ENCODE measurements around the gene PLXNA4.

Gene PLXNA4

GRCh38 chr7:132402751-132403245 lies 173.5 kb downstream of the PLXNA4 start:
- TF ChIP-seq, protein P1, sequence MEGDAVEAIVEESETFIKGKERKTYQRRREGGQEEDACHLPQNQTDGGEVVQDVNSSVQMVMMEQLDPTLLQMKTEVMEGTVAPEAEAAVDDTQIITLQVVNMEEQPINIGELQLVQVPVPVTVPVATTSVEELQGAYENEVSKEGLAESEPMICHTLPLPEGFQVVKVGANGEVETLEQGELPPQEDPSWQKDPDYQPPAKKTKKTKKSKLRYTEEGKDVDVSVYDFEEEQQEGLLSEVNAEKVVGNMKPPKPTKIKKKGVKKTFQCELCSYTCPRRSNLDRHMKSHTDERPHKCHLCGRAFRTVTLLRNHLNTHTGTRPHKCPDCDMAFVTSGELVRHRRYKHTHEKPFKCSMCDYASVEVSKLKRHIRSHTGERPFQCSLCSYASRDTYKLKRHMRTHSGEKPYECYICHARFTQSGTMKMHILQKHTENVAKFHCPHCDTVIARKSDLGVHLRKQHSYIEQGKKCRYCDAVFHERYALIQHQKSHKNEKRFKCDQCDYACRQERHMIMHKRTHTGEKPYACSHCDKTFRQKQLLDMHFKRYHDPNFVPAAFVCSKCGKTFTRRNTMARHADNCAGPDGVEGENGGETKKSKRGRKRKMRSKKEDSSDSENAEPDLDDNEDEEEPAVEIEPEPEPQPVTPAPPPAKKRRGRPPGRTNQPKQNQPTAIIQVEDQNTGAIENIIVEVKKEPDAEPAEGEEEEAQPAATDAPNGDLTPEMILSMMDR (conservative IDR thresholded peaks at IDR 0.05; ENCODE audit: low read depth, low read length) = no peak
- no peak for DNase-seq (ENCODE audit: low read depth)
- no peak overlapping the region for H3K4me3 ChIP-seq (ENCODE audit: low read depth, low read length)

GRCh38 chr7:132402096-132402495 lies 174.2 kb downstream of the PLXNA4 start:
- no peak for DNase-seq (ENCODE audit: low read depth)
- TF ChIP-seq, protein P1 (conservative IDR thresholded peaks at IDR 0.05; ENCODE audit: low read depth, low read length) = no peak
- H3K4me3 ChIP-seq (ENCODE audit: low read depth, low read length) = no peak overlapping the region

GRCh38 chr7:132400561-132401142 lies 175.6 kb downstream of the PLXNA4 start:
- TF ChIP-seq, protein P1 (conservative IDR thresholded peaks at IDR 0.05; ENCODE audit: low read depth, low read length) = no peak
- DNase-seq (ENCODE audit: low read depth) = no peak
- no peak overlapping the region for H3K4me3 ChIP-seq (ENCODE audit: low read depth, low read length)

DNA sequence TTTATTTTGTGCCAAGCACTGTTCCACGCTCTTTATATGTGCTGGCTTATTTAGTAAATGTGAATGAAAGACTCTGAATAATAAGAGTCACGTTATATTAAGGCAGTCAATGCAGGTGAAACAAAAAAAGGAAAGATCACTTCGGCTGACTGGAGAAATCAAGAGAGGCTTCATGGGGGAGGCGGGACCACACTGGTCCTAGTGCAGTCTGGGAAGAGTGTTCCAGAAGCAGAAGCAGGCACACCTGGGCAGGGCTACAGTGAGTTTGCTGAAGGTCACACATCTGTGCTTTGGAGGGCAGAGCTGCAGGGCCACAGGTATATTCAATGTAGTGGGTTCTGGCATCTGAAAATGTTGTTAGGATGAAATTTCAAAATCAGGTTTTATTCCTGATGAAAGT lies 176.9 kb downstream of the PLXNA4 start:
- TF ChIP-seq, protein P1 (conservative IDR thresholded peaks at IDR 0.05; ENCODE audit: low read depth, low read length) = no peak
- DNase-seq (ENCODE audit: low read depth) = no peak

GRCh38 chr7:132398253-132398925 lies 177.9 kb downstream of the PLXNA4 start:
- TF ChIP-seq, protein P1 (conservative IDR thresholded peaks at IDR 0.05; ENCODE audit: low read depth, low read length) = no peak
- no peak overlapping the region for H3K4me3 ChIP-seq (ENCODE audit: low read depth, low read length)
- DNase-seq (ENCODE audit: low read depth) = no peak

More for the DNA sequence above, 176.9 kb downstream of the PLXNA4 start:
- no peak overlapping the region for H3K4me3 ChIP-seq (ENCODE audit: low read depth, low read length)

GRCh38 chr7:132397070-132397469 lies 179.2 kb downstream of the PLXNA4 start:
- TF ChIP-seq, protein P1 (conservative IDR thresholded peaks at IDR 0.05; ENCODE audit: low read depth, low read length) = no peak
- no peak overlapping the region for H3K4me3 ChIP-seq (ENCODE audit: low read depth, low read length)
- no peak for DNase-seq (ENCODE audit: low read depth)

DNA sequence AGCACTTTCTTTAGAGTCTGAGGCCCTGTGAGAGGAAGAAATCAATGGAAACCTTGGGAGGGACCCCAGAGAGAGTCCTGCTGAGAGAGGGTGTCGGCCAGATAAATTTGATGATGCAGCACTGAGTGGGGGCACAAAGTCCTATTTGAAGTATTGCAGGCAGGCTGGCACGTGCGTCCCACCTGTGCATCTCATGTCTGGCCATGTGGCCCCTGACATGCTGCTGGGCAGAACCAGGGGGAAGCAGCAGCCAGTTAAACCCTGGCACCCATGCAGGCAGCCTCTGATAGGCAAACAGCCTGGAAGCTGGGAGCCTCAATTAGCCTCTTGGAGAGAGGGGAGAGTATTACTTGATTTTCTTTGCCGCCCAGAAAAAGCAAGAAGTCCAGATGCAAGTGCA lies 180.9 kb downstream of the PLXNA4 start:
- H3K4me3 ChIP-seq (ENCODE audit: low read depth, low read length) = no peak overlapping the region
- TF ChIP-seq, protein P1 (conservative IDR thresholded peaks at IDR 0.05; ENCODE audit: low read depth, low read length) = no peak
- no peak for DNase-seq (ENCODE audit: low read depth)

All from choroid plexus epithelial cell (primary cell).